ENCODE data around the gene THAP6. TPM values are rescaled to one million over a fixed set of nuclear protein-coding genes. Genes with fewer than 3 reads are reported as not detected.

The THAP6 gene
- polyA plus RNA-seq, 1 donor from 2014 or later, result 42.9 TPM

- Histone ChIP-seq H3K36me3 (ENCODE audit: insufficient read depth, low read length) (no peaks in the 10 kb centered on the region), H2AFZ (ENCODE audit: low read depth, low read length) (no peak overlapping the region), H3K27ac (ENCODE audit: low read length) (no peak overlapping the region), H3F3A (ENCODE audit: insufficient read depth, low read length, poor library complexity, severe bottlenecking) (no peaks in the 10 kb centered on the region), H3K4me2 (ENCODE audit: low read length) (no peak overlapping the region), H3K27me3 (ENCODE audit: insufficient read depth, low read depth, low read length) (no peaks in the 10 kb centered on the region), H3K9ac (ENCODE audit: low read length) (no peak overlapping the region), H3K79me2 (replicated peaks; ENCODE audit: insufficient read depth, low read length) (no peaks in the 10 kb centered on the region), H3K9me3 (ENCODE audit: low read length) (no peaks in the 10 kb centered on the region), H4K20me1 (ENCODE audit: insufficient read depth) (no peaks in the 10 kb centered on the region), H3K9me2 (ENCODE audit: insufficient read depth, low read length) (no peaks in the 10 kb centered on the region), H3K4me3 (ENCODE audit: low read length) (no peak overlapping the region)
- TF ChIP-seq EP300 (conservative IDR thresholded peaks at IDR 0.05; ENCODE audit: poor library complexity, severe bottlenecking) (no peak), EZH2 (IDR thresholded peaks at IDR 0.05; ENCODE audit: borderline replicate concordance, insufficient read depth, low read length, poor library complexity, severe bottlenecking) (no peak), POLR2AphosphoS5 (IDR thresholded peaks at IDR 0.05) (no peak), RAD21 (conservative IDR thresholded peaks at IDR 0.05) (no peak), SMC3 (conservative IDR thresholded peaks at IDR 0.05; ENCODE audit: poor library complexity) (no peak), MXI1 (conservative IDR thresholded peaks at IDR 0.05; ENCODE audit: poor library complexity, severe bottlenecking) (no peak), TAF1 (IDR thresholded peaks at IDR 0.05; ENCODE audit: low read depth) (no peak)
- TF ChIP-seq, protein P1, sequence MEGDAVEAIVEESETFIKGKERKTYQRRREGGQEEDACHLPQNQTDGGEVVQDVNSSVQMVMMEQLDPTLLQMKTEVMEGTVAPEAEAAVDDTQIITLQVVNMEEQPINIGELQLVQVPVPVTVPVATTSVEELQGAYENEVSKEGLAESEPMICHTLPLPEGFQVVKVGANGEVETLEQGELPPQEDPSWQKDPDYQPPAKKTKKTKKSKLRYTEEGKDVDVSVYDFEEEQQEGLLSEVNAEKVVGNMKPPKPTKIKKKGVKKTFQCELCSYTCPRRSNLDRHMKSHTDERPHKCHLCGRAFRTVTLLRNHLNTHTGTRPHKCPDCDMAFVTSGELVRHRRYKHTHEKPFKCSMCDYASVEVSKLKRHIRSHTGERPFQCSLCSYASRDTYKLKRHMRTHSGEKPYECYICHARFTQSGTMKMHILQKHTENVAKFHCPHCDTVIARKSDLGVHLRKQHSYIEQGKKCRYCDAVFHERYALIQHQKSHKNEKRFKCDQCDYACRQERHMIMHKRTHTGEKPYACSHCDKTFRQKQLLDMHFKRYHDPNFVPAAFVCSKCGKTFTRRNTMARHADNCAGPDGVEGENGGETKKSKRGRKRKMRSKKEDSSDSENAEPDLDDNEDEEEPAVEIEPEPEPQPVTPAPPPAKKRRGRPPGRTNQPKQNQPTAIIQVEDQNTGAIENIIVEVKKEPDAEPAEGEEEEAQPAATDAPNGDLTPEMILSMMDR (IDR thresholded peaks at IDR 0.05; ENCODE audit: poor library complexity, severe bottlenecking), result no peak
- TF ChIP-seq, protein P2, sequence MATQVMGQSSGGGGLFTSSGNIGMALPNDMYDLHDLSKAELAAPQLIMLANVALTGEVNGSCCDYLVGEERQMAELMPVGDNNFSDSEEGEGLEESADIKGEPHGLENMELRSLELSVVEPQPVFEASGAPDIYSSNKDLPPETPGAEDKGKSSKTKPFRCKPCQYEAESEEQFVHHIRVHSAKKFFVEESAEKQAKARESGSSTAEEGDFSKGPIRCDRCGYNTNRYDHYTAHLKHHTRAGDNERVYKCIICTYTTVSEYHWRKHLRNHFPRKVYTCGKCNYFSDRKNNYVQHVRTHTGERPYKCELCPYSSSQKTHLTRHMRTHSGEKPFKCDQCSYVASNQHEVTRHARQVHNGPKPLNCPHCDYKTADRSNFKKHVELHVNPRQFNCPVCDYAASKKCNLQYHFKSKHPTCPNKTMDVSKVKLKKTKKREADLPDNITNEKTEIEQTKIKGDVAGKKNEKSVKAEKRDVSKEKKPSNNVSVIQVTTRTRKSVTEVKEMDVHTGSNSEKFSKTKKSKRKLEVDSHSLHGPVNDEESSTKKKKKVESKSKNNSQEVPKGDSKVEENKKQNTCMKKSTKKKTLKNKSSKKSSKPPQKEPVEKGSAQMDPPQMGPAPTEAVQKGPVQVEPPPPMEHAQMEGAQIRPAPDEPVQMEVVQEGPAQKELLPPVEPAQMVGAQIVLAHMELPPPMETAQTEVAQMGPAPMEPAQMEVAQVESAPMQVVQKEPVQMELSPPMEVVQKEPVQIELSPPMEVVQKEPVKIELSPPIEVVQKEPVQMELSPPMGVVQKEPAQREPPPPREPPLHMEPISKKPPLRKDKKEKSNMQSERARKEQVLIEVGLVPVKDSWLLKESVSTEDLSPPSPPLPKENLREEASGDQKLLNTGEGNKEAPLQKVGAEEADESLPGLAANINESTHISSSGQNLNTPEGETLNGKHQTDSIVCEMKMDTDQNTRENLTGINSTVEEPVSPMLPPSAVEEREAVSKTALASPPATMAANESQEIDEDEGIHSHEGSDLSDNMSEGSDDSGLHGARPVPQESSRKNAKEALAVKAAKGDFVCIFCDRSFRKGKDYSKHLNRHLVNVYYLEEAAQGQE (IDR thresholded peaks at IDR 0.05; ENCODE audit: borderline replicate concordance), result no peak
These were observed 53.5 kb downstream of the THAP6 start for GRCh38 chr4:75567725-75568124.

Other genes with a start within 250 kb of the THAP6 start
- 58.8 and 70.6 TPM in 2 replicates for gene RCHY1, start 70 bp upstream of the THAP6 start, polyA plus RNA-seq
- gene ODAPH, start 41.6 kb downstream of the THAP6 start, polyA plus RNA-seq, result 0.17 and 2.5 TPM in 2 replicates
- gene CDKL2, start 116.1 kb downstream of the THAP6 start, polyA plus RNA-seq, result 25.7 and 28.4 TPM in 2 replicates
- 329 and 332 TPM in 2 replicates for gene G3BP2, start 158.9 kb downstream of the THAP6 start, polyA plus RNA-seq
- gene USO1, start 210.1 kb downstream of the THAP6 start, polyA plus RNA-seq, result 37.6 and 40.0 TPM in 2 replicates